ENCODE measurements around the gene ADCY2.

GRCh38 chr5:7815892-7816534 is 420.1 kb downstream of the ADCY2 start:
- peak; percentile 38 to 75 (median 68) for TF ChIP-seq CTCF (IDR thresholded peaks at IDR 0.05)
- TF ChIP-seq POLR2A (IDR thresholded peaks at IDR 0.05) = no peak
